ENCODE measurements around the gene SLC39A11.

DNA sequence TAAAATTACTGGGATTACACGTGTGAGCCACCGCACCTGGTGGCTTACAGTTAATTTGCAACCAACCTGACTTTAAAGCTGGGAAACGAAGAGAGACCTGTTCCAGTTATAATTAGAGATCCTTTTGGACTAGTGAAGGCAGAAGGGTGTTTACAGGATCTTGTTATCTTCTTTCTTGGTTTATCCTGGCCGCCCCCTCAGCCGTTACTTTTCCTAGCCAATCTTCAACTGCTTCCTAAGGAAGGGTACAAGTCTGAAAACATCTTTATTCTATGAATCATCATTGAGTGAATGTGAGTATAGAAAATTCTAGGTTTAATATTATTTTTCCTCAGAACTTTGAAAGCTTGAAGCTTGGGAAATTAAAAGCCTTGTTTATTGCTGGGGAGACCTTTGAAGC, 286.5 kb downstream of the SLC39A11 start:
- TF ChIP-seq EZH2 (IDR thresholded peaks at IDR 0.05; ENCODE audit: insufficient read depth, poor library complexity, severe bottlenecking) (no peak), EZH2phosphoT487 (IDR thresholded peaks at IDR 0.05; ENCODE audit: insufficient read depth, low read depth) (no peak)

All from GM23248 (cell line).